Activated T-helper 1 cell treated with anti-CD3 and anti-CD28 coated beads, Interleukin-12 subunit alpha, Interleukin-12 subunit beta, Interleukin-2, Interleukin-4 antibody, amounts not matched to agents 30 ng/mL and 10 ng/mL and 1 ng/mL, durations not matched to agents 14 hours and 24 hours and 36 hours (primary cell): Measurements from ENCODE around the gene CASK. TPM values are rescaled to one million over a fixed set of nuclear protein-coding genes. Genes with fewer than 3 reads are reported as not detected.

Source experiments
- DNase-seq: peaks from one replicate; pipeline ENCODE4 v3.0.0; 2021; ENCODE audit warnings: low spot score
- H3K27ac Mint-ChIP-seq: one replicate; pipeline ENCODE4 v1.8.0; 2021; ENCODE audit warnings: mild to moderate bottlenecking, mixed read lengths
- H3K27me3 Mint-ChIP-seq: one replicate; pipeline ENCODE4 v1.8.0; 2022; ENCODE audit warnings: mild to moderate bottlenecking, moderate library complexity, mixed read lengths; ENCODE audit not compliant: insufficient read depth
- H3K36me3 Mint-ChIP-seq: one replicate; pipeline ENCODE4 v1.8.0; 2021; ENCODE audit warnings: low read depth, mixed read lengths
- H3K4me1 Mint-ChIP-seq: one replicate; pipeline ENCODE4 v1.8.0; 2021; ENCODE audit warnings: low read depth, mixed read lengths
- H3K4me3 Mint-ChIP-seq: one replicate; pipeline ENCODE4 v1.8.0; 2021; ENCODE audit warnings: mild to moderate bottlenecking, moderate library complexity, mixed read lengths
- H3K9me3 Mint-ChIP-seq: one replicate; pipeline ENCODE4 v1.8.0; 2021; ENCODE audit warnings: mixed read lengths
- intact Hi-C: fragments of 100-400 bp; cut with micrococcal nuclease; formaldehyde crosslinking; loops from one replicate; pipeline ENCODE4 v1.15.1; 2024
- total RNA-seq: library from RNA; stranded (reverse); gene quantifications from 2 replicates; pipeline ENCODE4 v1.2.3, GENCODE V29; 2022

The CASK gene
- total RNA-seq, 1 donor from 2014 or later = 30.5 TPM

- Mint-ChIP-seq H3K36me3 (no peaks in the 10 kb centered on the region), H3K27ac (no peak overlapping the region), H3K4me3 (no peak overlapping the region), H3K27me3 (no peaks in the 10 kb centered on the region), H3K4me1 (peaks cover 6% of the 10 kb centered on the region), H3K9me3 (no peaks in the 10 kb centered on the region)
- intact Hi-C loops = no loop called here
- no peak for DNase-seq
Measured at GRCh38 chrX:41470706-41471105, 452.6 kb downstream of the CASK start.

DNA sequence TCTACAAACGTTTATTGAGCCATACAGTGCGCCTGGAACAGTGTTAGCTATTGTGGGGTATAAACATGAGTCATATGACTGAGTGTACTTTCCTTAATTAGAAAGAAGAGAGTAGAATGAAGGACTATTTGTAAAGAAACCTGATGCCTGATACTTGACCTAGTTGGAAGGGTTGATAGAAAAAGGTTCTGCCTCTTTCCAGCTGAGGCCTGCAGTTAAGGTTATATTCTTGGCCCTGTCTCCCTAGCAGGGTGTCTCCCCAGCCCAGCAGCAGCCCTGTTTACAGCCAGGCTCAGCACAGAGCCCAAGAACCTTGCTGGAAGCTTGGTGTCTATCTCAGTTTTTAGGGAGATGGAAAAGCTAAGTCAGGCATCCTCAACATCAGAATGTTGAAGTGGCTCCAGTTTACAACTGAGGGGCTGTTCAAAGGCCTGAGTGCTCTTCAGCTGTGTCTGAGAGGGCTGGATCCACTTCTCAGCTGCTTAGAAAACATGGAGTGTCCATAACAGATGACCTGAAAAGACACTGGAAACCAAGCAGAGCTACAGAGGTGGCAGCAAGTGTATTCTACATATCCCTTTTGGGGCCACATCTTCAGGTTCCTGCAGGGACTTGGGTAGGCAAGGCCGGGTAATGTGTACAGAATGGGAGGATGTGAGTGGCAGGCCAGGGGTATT lies 454.6 kb downstream of the CASK start:
- Mint-ChIP-seq H3K9me3 (no peaks in the 10 kb centered on the region), H3K27me3 (peaks cover 2% of the 10 kb centered on the region), H3K36me3 (no peaks in the 10 kb centered on the region), H3K4me1 (peaks cover 6% of the 10 kb centered on the region), H3K4me3 (no peak overlapping the region), H3K27ac (no peak overlapping the region)
- no peak for DNase-seq
- intact Hi-C loops = no loop called here

Other genes with a start within 250 kb of the CASK start
- 0.66 and 1.2 TPM in 2 replicates for gene GPR34, start 234.6 kb downstream of the CASK start, total RNA-seq
- gene GPR82, start 199.4 kb downstream of the CASK start, total RNA-seq = 0.08 and 0.49 TPM in 2 replicates